ENCODE data around the gene ASTN1.

Gene ASTN1

DNA sequence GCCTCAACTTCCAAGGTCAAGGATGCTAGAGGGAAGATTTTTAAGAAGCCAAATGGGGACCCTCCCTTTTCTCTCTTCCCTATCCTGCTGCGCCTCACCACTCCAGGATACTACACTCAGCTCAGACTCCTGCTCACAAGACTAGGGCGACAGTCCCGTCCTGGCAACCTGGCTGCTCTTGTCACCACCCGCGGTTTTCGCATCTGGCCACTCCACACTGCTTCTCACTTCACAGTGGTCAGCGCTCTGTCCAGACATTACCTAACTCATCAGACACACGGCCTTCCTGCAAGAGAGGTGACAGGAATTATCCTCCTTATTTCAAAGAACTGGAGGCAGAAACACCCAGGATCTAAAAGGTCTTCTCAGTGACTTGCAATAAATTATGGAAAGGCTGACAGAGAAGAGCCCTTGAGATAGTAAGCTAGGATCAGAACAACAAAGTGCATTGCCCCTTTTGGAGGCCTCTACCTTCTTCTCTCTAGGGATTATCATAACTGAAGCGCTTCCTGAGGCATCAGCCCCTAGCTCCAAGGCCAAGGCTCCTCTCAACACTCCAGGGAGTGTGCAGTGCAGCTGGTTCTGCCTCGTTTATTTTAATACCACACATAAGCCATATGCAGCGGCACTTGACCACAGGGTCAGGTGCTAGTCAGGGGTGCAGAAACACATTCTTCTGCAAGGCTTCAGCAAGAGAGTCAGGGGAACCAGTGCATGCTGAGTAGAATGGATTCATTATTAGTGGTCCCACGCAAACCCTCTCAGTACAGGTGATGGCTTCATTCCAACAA is 41.9 kb downstream of the ASTN1 start:
- H3K9ac ChIP-seq (ENCODE audit: low read depth, low read length, poor library complexity, severe bottlenecking) = no peak overlapping the region
- no peaks in the 10 kb centered on the region for H4K20me1 ChIP-seq (ENCODE audit: insufficient read depth, low read length, poor library complexity, severe bottlenecking)
- no peaks in the 10 kb centered on the region for H3K79me2 ChIP-seq (ENCODE audit: insufficient read depth, low read length)
- peaks cover 26% of the 10 kb centered on the region for H3K4me1 ChIP-seq (ENCODE audit: insufficient read depth, low read length, poor library complexity, severe bottlenecking)
- TF ChIP-seq, protein P1, sequence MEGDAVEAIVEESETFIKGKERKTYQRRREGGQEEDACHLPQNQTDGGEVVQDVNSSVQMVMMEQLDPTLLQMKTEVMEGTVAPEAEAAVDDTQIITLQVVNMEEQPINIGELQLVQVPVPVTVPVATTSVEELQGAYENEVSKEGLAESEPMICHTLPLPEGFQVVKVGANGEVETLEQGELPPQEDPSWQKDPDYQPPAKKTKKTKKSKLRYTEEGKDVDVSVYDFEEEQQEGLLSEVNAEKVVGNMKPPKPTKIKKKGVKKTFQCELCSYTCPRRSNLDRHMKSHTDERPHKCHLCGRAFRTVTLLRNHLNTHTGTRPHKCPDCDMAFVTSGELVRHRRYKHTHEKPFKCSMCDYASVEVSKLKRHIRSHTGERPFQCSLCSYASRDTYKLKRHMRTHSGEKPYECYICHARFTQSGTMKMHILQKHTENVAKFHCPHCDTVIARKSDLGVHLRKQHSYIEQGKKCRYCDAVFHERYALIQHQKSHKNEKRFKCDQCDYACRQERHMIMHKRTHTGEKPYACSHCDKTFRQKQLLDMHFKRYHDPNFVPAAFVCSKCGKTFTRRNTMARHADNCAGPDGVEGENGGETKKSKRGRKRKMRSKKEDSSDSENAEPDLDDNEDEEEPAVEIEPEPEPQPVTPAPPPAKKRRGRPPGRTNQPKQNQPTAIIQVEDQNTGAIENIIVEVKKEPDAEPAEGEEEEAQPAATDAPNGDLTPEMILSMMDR (conservative IDR thresholded peaks at IDR 0.05; ENCODE audit: low read length) = no peak
- no peak for TF ChIP-seq EZH2phosphoT487 (IDR thresholded peaks at IDR 0.05; ENCODE audit: borderline replicate concordance)
- no peaks in the 10 kb centered on the region for H3K27me3 ChIP-seq (ENCODE audit: insufficient read depth, low read length, poor library complexity, severe bottlenecking)
- no peak overlapping the region for H3K4me3 ChIP-seq (ENCODE audit: low read length, poor library complexity, severe bottlenecking)
- H3K9me3 ChIP-seq (ENCODE audit: insufficient read depth, low read depth, low read length) = no peaks in the 10 kb centered on the region
- no peak overlapping the region for H2AFZ ChIP-seq (ENCODE audit: low read length)
- H3K36me3 ChIP-seq (ENCODE audit: insufficient read depth, low read length) = no peaks in the 10 kb centered on the region
- H3K9me2 ChIP-seq (replicated peaks; ENCODE audit: low read depth, low read length) = no peaks in the 10 kb centered on the region
- H3F3A ChIP-seq (ENCODE audit: low read depth) = no peaks in the 10 kb centered on the region
- peak overlapping the region; percentile 31 for H3K4me2 ChIP-seq (ENCODE audit: low read depth, low read length, poor library complexity, severe bottlenecking)

DNA sequence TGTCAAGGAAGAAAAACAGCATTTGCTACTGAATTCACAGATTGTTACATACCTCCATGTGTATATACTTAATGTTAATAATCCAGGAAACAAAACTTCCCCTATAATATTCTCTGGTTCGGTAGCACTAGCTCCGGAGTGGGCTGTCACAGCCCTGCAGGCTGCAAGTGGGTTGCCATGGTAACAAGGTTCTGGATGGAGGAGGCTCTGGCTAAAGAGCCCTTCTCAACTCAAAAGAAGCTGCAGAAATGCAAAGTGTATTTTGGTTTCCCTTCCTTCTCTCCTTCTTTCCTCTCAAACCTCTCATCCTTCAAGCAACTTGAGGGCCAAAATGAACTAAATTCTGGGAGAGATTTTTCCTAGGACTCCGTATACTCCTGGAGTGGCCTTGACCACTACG is 45.2 kb downstream of the ASTN1 start:
- Histone ChIP-seq H3K4me2 (ENCODE audit: low read depth, low read length, poor library complexity, severe bottlenecking) (no peak overlapping the region), H3K4me3 (ENCODE audit: low read length, poor library complexity, severe bottlenecking) (no peak overlapping the region), H3K27me3 (ENCODE audit: insufficient read depth, low read length, poor library complexity, severe bottlenecking) (no peaks in the 10 kb centered on the region), H3K9me3 (ENCODE audit: insufficient read depth, low read depth, low read length) (no peaks in the 10 kb centered on the region), H3K4me1 (ENCODE audit: insufficient read depth, low read length, poor library complexity, severe bottlenecking) (peaks cover 22% of the 10 kb centered on the region), H3K9ac (ENCODE audit: low read depth, low read length, poor library complexity, severe bottlenecking) (no peak overlapping the region), H3K79me2 (ENCODE audit: insufficient read depth, low read length) (no peaks in the 10 kb centered on the region), H2AFZ (ENCODE audit: low read length) (no peak overlapping the region), H3K9me2 (replicated peaks; ENCODE audit: low read depth, low read length) (0 out of 2 replicates have a peak, but pooled peaks cover 4% of the 10 kb centered on the region), H3F3A (ENCODE audit: low read depth) (no peaks in the 10 kb centered on the region), H3K36me3 (ENCODE audit: insufficient read depth, low read length) (no peaks in the 10 kb centered on the region), H4K20me1 (ENCODE audit: insufficient read depth, low read length, poor library complexity, severe bottlenecking) (no peaks in the 10 kb centered on the region)
- TF ChIP-seq, protein P1 (conservative IDR thresholded peaks at IDR 0.05; ENCODE audit: low read length) = no peak
- TF ChIP-seq EZH2phosphoT487 (IDR thresholded peaks at IDR 0.05; ENCODE audit: borderline replicate concordance) = no peak

DNA sequence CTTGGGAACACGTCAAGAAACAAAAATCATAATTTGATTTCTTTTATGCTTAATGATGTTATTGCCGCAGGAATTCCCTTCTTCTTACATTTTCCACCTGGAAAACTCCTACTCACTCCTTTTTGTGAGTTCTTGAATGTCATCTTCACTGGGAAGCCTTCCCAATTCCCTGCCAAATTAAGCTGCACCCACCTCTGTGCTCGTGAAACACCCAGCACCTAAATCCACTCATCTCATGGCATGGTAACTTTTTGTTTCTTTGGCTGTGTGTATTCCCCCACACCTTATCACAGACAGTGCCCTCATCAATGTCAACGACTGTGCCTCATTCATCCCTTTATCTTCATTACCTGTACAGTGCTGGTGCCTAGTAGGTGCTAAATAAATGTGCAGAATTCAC is 45.6 kb downstream of the ASTN1 start:
- H2AFZ ChIP-seq (ENCODE audit: low read length) = no peak overlapping the region
- no peak for TF ChIP-seq EZH2phosphoT487 (IDR thresholded peaks at IDR 0.05; ENCODE audit: borderline replicate concordance)
- TF ChIP-seq, protein P1 (conservative IDR thresholded peaks at IDR 0.05; ENCODE audit: low read length) = no peak
- no peaks in the 10 kb centered on the region for H3K9me3 ChIP-seq (ENCODE audit: insufficient read depth, low read depth, low read length)
- H3K79me2 ChIP-seq (ENCODE audit: insufficient read depth, low read length) = no peaks in the 10 kb centered on the region
- H3K9me2 ChIP-seq (replicated peaks; ENCODE audit: low read depth, low read length) = 0 out of 2 replicates have a peak, but pooled peaks cover 4% of the 10 kb centered on the region
- H4K20me1 ChIP-seq (ENCODE audit: insufficient read depth, low read length, poor library complexity, severe bottlenecking) = no peaks in the 10 kb centered on the region
- no peak overlapping the region for H3K4me3 ChIP-seq (ENCODE audit: low read length, poor library complexity, severe bottlenecking)
- no peak overlapping the region for H3K9ac ChIP-seq (ENCODE audit: low read depth, low read length, poor library complexity, severe bottlenecking)
- peaks cover 18% of the 10 kb centered on the region for H3K4me1 ChIP-seq (ENCODE audit: insufficient read depth, low read length, poor library complexity, severe bottlenecking)
- H3F3A ChIP-seq (ENCODE audit: low read depth) = no peaks in the 10 kb centered on the region
- H3K36me3 ChIP-seq (ENCODE audit: insufficient read depth, low read length) = no peaks in the 10 kb centered on the region
- no peak overlapping the region for H3K4me2 ChIP-seq (ENCODE audit: low read depth, low read length, poor library complexity, severe bottlenecking)
- H3K27me3 ChIP-seq (ENCODE audit: insufficient read depth, low read length, poor library complexity, severe bottlenecking) = no peaks in the 10 kb centered on the region

All from Loucy (cell line).